ENCODE results near the gene CYP4V2.

The CYP4V2 gene

GRCh38 chr4:186172546-186172945 is 18.8 kb upstream of the CYP4V2 start:
- no peak for TF ChIP-seq CTCF (IDR thresholded peaks at IDR 0.05; ENCODE audit: insufficient read depth, low read depth, low read length, missing control alignments)
- no peak for DNase-seq (ENCODE audit: low read depth)
- H3K4me3 ChIP-seq (ENCODE audit: low read length) = no peak overlapping the region

DNA sequence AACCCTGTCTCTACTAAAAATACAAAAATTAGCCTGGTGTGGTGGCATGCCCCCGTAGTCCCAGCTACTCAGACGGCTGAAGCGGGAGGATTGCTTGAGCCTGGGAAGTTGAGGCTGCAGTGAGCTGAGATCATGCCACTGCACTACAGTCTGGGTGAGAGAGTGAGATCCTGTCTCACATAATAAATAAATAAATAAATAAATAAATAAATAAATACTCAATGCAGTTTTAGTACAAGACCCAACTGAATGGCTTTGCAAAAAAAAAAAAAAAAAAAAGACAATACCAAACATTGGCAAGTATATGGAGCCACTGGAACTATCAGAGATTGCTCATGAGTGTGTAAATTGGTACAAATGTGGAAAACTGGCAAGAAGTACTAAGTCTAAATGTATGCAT is 3.3 kb upstream of the CYP4V2 start:
- no peak for TF ChIP-seq CTCF (IDR thresholded peaks at IDR 0.05; ENCODE audit: insufficient read depth, low read depth, low read length, missing control alignments)
- H3K4me3 ChIP-seq (ENCODE audit: low read length) = no peak overlapping the region
- DNase-seq (ENCODE audit: low read depth) = no peak

GRCh38 chr4:186189656-186190055 is 1.7 kb upstream of the CYP4V2 start:
- no peak for TF ChIP-seq CTCF (IDR thresholded peaks at IDR 0.05; ENCODE audit: insufficient read depth, low read depth, low read length, missing control alignments)
- H3K4me3 ChIP-seq (ENCODE audit: low read length) = no peak overlapping the region
- no peak for DNase-seq (ENCODE audit: low read depth)

DNA sequence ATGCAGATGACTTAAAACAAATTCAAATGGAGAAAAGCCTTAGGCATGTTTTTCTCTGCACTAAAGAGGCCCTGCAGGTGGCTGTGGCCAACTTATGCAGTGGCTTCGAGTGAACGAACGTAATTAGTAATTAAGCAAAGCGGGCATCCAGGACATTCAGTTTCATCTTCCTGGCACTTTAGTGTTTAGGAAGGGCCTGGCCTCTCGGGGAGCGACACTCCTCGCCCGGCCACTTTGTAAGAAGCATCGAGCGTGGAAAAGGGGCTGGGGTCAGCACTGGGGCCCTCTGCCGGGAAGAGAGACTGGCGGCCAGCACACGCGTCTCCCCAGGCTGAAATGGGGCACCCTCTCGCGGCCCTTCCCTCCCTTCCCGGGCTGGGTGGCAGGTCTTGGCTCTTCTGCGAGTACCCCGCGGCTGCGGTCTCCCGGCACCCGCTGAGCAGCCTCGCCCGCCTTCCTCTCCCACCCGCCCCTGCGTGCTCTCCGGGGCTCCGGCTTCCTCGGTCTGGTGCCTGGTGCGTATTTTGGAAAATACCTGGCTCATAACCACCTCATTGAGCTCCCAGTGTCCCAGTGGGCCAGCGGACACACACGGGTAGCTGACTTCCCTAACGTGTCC is 677 bp upstream of the CYP4V2 start:
- TF ChIP-seq CTCF (IDR thresholded peaks at IDR 0.05; ENCODE audit: insufficient read depth, low read depth, low read length, missing control alignments) = no peak
- DNase-seq (ENCODE audit: low read depth) = peak; percentile 15
- H3K4me3 ChIP-seq (ENCODE audit: low read length) = peak overlapping the region; percentile 57

DNA sequence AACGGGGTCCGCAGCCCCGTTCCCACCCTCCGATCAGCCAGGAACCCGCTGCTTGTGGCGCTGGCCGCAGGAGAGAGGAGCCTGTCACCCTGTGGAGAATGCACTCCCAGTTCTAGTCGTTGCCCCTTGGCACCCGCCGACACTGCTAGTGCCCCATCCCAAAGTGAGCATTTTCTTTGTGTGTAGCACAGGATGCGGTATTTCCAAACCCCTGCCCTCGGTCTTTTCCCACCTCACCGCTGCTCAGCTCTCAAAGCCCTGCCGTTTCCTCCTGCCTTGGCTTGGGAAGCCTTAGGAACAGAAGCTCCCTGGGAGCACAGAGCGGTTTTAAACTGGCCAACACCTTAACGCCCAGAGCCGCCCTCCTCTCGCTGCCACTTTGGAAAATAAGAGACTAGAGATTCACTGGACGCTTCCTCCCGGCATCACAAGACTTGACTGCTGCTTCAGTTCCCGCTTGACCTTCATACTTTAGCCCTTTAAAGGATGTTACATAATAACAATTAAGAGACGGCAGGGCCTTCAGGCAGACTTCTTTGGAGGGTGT is 772 bp downstream of the CYP4V2 start:
- peak; percentile 30 for DNase-seq (ENCODE audit: low read depth)
- peak overlapping the region; percentile 57 for H3K4me3 ChIP-seq (ENCODE audit: low read length)
- no peak for TF ChIP-seq CTCF (IDR thresholded peaks at IDR 0.05; ENCODE audit: insufficient read depth, low read depth, low read length, missing control alignments)

DNA sequence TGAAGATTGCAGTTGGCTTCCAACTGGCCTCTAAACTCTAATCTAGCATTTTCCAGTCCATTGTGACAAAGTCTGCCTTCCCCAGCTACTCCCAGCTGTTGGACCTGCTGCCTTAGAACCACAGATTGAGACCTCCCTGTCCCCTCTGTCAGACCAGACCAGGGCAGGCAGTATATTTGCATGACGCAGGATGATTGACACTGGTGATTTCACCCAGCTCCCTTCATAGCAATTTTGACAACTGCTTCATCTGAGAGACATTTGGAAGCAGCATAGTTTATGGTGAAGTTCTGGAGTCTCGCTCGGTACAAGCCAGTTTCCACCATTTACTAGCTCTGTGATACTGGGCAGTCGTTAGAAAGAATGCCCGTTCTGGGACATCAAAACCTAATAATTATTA is 2.5 kb downstream of the CYP4V2 start:
- TF ChIP-seq CTCF (IDR thresholded peaks at IDR 0.05; ENCODE audit: insufficient read depth, low read depth, low read length, missing control alignments) = no peak
- DNase-seq (ENCODE audit: low read depth) = no peak
- H3K4me3 ChIP-seq (ENCODE audit: low read length) = no peak overlapping the region

GRCh38 chr4:186196063-186196462 is 4.7 kb downstream of the CYP4V2 start:
- no peak for TF ChIP-seq CTCF (IDR thresholded peaks at IDR 0.05; ENCODE audit: insufficient read depth, low read depth, low read length, missing control alignments)
- DNase-seq (ENCODE audit: low read depth) = no peak
- H3K4me3 ChIP-seq (ENCODE audit: low read length) = no peak overlapping the region
